GM23338 (cell line): ENCODE data around the gene COL6A3.

Source experiments
- CREB1 ChIP-seq: fragments of 250-450 bp; sonication (Bioruptor Pico); IDR thresholded peaks from 2 replicates; pipeline ENCODE4 v1.5.0; 2020; ENCODE audit warnings: low read depth, mild to moderate bottlenecking, moderate library complexity
- EZH2 ChIP-seq: fragments of 200-600 bp; sonication (generic); IDR thresholded peaks from one replicate; pipeline ENCODE4 v1.8.0; 2017; ENCODE audit warnings: antibody characterized with exemption, mild to moderate bottlenecking, low read depth; ENCODE audit not compliant: unreplicated experiment
- EZH2phosphoT487 ChIP-seq: fragments of 200-600 bp; sonication (generic); IDR thresholded peaks from one replicate; pipeline ENCODE4 v1.8.1; 2018; ENCODE audit warnings: antibody characterized with exemption; ENCODE audit not compliant: unreplicated experiment
- JUNB ChIP-seq: IDR thresholded peaks from one replicate; pipeline ENCODE4 v1.6.1; 2016; ENCODE audit warnings: antibody characterized with exemption; ENCODE audit not compliant: unreplicated experiment
- NANOG ChIP-seq: IDR thresholded peaks from 2 replicates; pipeline ENCODE4 v1.6.1; 2016; ENCODE audit warnings: antibody characterized with exemption, borderline replicate concordance
- POLR2AphosphoS5 ChIP-seq: IDR thresholded peaks from 2 replicates; pipeline ENCODE4 v1.6.1; 2016; ENCODE audit warnings: antibody characterized with exemption, low read depth
- STAT1 ChIP-seq: IDR thresholded peaks from one replicate; pipeline ENCODE4 v1.6.1; 2016; ENCODE audit warnings: antibody characterized with exemption; ENCODE audit not compliant: unreplicated experiment
- ZNF114 ChIP-seq: fragments of 250-450 bp; sonication (Bioruptor Pico); IDR thresholded peaks from 2 replicates; pipeline ENCODE4 v1.5.0; 2020; ENCODE audit warnings: mild to moderate bottlenecking, moderate library complexity
- ZNF331 ChIP-seq: fragments of 250-450 bp; sonication (Bioruptor Pico); IDR thresholded peaks from 2 replicates; pipeline ENCODE4 v1.5.0; 2020; ENCODE audit warnings: low read depth, mild to moderate bottlenecking, moderate library complexity
- TF ChIP-seq, protein P1 (sequence below), 2 experiments: fragments of 200-600 bp in 1 of 2; sonication (generic) in 1 of 2; conservative IDR thresholded peaks; 2 replicates each; pipeline versions ENCODE4 v1.5.1 to v1.6.1; 2016 to 2017; ENCODE audit warnings: antibody characterized with exemption in 2 of 2, low read depth in 2 of 2, mild to moderate bottlenecking in 2 of 2, moderate library complexity in 1 of 2
- TF ChIP-seq, protein P2 (sequence below): fragments of 250-450 bp; sonication (Bioruptor Pico); IDR thresholded peaks from 2 replicates; pipeline ENCODE4 v1.5.0; 2020; ENCODE audit warnings: mild to moderate bottlenecking, moderate library complexity

DNA sequence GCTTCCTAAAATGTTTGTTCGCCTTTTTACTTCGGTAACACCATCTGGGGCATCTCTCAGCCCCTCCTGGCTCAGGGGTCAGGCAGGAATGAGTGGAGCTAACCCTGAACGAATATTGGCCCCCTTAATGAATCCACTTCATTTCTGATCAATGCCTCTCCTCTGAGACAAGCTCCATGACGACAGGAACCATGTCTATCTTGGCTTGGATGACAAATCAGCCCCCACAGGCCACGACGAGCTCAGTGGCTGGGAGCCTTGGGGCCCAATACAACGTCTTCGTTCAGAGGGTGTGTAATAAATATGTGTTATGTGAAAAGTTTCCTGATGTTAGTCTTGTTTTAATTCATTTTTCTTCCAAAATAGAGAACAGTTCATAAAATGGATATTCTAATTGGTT, 133.0 kb downstream of the COL6A3 start:
- TF ChIP-seq, protein P1, sequence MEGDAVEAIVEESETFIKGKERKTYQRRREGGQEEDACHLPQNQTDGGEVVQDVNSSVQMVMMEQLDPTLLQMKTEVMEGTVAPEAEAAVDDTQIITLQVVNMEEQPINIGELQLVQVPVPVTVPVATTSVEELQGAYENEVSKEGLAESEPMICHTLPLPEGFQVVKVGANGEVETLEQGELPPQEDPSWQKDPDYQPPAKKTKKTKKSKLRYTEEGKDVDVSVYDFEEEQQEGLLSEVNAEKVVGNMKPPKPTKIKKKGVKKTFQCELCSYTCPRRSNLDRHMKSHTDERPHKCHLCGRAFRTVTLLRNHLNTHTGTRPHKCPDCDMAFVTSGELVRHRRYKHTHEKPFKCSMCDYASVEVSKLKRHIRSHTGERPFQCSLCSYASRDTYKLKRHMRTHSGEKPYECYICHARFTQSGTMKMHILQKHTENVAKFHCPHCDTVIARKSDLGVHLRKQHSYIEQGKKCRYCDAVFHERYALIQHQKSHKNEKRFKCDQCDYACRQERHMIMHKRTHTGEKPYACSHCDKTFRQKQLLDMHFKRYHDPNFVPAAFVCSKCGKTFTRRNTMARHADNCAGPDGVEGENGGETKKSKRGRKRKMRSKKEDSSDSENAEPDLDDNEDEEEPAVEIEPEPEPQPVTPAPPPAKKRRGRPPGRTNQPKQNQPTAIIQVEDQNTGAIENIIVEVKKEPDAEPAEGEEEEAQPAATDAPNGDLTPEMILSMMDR (conservative IDR thresholded peaks at IDR 0.05; ENCODE audit: low read depth in 2 of 2) = no peak
- TF ChIP-seq POLR2AphosphoS5 (no peak), EZH2 (no peak), CREB1 (CRISPR knock-in tag) (no peak), ZNF331 (no peak), EZH2phosphoT487 (no peak), JUNB (no peak), ZNF114 (CRISPR knock-in tag) (no peak), STAT1 (no peak), NANOG (no peak)
- TF ChIP-seq, protein P2, sequence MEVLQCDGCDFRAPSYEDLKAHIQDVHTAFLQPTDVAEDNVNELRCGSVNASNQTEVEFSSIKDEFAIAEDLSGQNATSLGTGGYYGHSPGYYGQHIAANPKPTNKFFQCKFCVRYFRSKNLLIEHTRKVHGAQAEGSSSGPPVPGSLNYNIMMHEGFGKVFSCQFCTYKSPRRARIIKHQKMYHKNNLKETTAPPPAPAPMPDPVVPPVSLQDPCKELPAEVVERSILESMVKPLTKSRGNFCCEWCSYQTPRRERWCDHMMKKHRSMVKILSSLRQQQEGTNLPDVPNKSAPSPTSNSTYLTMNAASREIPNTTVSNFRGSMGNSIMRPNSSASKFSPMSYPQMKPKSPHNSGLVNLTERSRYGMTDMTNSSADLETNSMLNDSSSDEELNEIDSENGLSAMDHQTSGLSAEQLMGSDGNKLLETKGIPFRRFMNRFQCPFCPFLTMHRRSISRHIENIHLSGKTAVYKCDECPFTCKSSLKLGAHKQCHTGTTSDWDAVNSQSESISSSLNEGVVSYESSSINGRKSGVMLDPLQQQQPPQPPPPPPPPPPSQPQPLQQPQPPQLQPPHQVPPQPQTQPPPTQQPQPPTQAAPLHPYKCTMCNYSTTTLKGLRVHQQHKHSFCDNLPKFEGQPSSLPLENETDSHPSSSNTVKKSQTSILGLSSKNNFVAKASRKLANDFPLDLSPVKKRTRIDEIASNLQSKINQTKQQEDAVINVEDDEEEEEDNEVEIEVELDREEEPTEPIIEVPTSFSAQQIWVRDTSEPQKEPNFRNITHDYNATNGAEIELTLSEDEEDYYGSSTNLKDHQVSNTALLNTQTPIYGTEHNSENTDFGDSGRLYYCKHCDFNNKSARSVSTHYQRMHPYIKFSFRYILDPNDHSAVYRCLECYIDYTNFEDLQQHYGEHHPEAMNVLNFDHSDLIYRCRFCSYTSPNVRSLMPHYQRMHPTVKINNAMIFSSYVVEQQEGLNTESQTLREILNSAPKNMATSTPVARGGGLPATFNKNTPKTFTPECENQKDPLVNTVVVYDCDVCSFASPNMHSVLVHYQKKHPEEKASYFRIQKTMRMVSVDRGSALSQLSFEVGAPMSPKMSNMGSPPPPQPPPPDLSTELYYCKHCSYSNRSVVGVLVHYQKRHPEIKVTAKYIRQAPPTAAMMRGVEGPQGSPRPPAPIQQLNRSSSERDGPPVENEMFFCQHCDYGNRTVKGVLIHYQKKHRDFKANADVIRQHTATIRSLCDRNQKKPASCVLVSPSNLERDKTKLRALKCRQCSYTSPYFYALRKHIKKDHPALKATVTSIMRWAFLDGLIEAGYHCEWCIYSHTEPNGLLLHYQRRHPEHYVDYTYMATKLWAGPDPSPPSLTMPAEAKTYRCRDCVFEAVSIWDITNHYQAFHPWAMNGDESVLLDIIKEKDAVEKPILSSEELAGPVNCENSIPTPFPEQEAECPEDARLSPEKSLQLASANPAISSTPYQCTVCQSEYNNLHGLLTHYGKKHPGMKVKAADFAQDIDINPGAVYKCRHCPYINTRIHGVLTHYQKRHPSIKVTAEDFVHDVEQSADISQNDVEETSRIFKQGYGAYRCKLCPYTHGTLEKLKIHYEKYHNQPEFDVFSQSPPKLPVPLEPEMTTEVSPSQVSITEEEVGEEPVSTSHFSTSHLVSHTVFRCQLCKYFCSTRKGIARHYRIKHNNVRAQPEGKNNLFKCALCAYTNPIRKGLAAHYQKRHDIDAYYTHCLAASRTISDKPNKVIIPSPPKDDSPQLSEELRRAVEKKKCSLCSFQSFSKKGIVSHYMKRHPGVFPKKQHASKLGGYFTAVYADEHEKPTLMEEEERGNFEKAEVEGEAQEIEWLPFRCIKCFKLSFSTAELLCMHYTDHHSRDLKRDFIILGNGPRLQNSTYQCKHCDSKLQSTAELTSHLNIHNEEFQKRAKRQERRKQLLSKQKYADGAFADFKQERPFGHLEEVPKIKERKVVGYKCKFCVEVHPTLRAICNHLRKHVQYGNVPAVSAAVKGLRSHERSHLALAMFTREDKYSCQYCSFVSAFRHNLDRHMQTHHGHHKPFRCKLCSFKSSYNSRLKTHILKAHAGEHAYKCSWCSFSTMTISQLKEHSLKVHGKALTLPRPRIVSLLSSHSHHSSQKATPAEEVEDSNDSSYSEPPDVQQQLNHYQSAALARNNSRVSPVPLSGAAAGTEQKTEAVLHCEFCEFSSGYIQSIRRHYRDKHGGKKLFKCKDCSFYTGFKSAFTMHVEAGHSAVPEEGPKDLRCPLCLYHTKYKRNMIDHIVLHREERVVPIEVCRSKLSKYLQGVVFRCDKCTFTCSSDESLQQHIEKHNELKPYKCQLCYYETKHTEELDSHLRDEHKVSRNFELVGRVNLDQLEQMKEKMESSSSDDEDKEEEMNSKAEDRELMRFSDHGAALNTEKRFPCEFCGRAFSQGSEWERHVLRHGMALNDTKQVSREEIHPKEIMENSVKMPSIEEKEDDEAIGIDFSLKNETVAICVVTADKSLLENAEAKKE (CRISPR knock-in tag) = no peak
